ENCODE results near the gene EFEMP2.

The EFEMP2 gene

DNA sequence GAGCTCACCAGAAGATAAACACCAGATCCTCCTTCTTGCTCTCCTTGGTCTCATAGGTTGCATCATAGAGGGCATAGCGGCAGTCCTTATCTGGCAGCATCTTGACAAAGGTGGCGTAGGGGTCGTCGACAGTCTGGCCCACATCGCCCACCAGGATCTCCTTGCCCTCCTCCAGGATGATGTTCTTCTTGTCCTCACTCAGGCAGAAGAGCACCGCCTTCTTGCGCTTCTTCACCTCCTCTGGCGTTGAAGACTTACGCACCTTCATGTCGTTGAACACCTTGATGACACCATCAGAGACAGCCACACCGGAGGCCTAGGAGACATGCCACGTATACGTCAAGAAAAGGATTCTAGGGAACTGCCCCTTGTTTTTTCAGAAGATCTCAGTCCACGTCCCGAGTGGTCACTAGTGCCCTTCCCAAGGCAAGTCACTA, 16.7 kb downstream of the EFEMP2 start:
- no peak for TF ChIP-seq CTCF (conservative IDR thresholded peaks at IDR 0.05; ENCODE audit: low read depth, low read length)
- peak overlapping the region; percentile 92 for H3K4me3 ChIP-seq (ENCODE audit: low read depth, low read length)

DNA sequence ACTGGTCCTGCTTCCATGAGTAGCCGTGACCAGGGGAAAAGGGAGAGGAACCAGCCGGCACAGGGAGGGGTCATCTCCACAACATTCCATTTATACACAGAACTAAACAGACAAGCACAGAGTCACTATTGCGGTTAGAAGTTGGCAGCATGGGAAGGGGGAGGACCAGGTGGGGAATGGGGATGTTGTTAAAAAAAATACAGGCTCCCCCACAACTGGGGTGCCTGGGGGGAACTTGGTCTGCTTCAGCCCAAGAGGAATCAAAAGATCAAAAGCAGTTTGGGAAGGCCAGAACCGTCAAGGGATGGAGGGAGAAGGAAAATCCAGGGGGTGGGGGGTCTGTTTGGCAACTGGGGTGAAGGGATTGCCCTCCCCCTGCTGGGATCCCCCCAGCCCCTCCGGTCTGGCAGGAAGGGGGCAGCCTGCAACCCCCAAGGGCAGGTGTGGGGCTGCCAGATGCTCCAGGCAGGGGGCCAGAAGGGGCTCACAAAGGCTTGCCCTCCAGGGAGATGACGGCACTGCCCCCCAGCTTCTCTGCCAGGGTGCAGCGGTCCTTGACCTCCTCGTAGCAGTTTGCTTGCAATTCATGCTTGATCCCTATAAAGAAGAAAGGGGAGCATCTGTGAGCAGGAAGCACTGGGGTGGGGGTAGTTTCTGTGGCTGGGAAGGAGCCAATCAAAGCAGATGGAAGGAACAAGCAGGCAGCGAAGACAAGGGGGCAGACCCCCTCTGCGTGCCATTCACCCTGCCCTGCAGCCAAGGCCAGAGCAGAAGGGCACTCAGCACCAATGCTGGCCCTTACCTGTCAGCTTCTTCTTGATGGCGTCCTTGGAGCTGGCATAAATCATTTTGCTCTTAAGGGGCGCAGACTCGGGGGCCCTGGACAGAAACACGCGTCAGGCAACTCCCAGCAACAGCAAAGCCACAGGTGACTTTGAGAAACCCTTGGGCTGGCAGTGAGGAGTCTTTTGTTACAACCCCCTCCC, 17.5 kb downstream of the EFEMP2 start:
- H3K4me3 ChIP-seq (ENCODE audit: low read depth, low read length): no peak overlapping the region
- no peak for TF ChIP-seq CTCF (conservative IDR thresholded peaks at IDR 0.05; ENCODE audit: low read depth, low read length)
- DNase-seq (ENCODE audit: low read depth): no peak

More for the DNA sequence above, 16.7 kb downstream of the EFEMP2 start:
- no peak for DNase-seq (ENCODE audit: low read depth)

GRCh38 chr11:65854161-65854592, 18.4 kb downstream of the EFEMP2 start:
- DNase-seq (ENCODE audit: low read depth): no peak
- TF ChIP-seq CTCF (conservative IDR thresholded peaks at IDR 0.05; ENCODE audit: low read depth, low read length): no peak
- H3K4me3 ChIP-seq (ENCODE audit: low read depth, low read length): no peak overlapping the region

GRCh38 chr11:65853246-65853979, 19.2 kb downstream of the EFEMP2 start:
- DNase-seq (ENCODE audit: low read depth): no peak
- no peak overlapping the region for H3K4me3 ChIP-seq (ENCODE audit: low read depth, low read length)
- peak; percentile 30 for TF ChIP-seq CTCF (conservative IDR thresholded peaks at IDR 0.05; ENCODE audit: low read depth, low read length)

- H3K4me3 ChIP-seq (ENCODE audit: low read depth, low read length): no peak overlapping the region
- DNase-seq (ENCODE audit: low read depth): peak; percentile 10
- no peak for TF ChIP-seq CTCF (conservative IDR thresholded peaks at IDR 0.05; ENCODE audit: low read depth, low read length)
Measured at GRCh38 chr11:65852508-65853245, 19.9 kb downstream of the EFEMP2 start.

DNA sequence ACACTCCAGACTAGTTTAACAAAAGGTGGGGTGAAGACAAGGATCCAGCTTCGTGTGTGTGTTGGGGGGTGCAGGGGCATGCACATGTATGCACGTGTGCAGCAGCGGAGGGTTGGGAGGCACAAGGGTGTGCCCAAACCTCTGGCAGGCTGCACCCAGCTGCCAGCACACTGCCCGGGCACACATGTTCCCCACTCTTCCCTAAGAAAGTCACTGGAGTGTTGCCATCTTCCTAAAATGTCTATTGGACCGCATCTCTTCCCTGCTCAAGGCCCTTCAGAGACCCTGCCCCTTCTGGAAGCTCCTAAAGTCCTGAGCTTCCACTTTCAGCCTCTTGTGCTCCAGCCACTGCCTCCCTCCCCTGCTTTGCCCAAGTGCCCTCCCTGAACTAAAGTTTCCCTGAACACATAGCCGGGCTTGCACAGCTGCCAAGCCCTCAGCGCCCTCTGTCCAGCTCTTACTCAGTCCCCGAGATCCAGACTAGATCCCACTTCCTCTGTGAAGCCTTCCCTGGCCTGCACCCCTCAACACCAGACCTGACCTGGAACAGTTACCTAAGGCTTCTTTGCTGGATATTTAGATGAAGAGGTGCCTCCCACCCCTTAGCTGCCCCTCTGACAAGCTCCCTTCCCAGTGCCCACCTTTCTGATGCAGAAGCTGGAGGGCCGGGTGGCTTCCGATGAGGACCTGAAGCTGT, 20.6 kb downstream of the EFEMP2 start:
- DNase-seq (ENCODE audit: low read depth): peak; percentile 5
- no peak overlapping the region for H3K4me3 ChIP-seq (ENCODE audit: low read depth, low read length)
- TF ChIP-seq CTCF (conservative IDR thresholded peaks at IDR 0.05; ENCODE audit: low read depth, low read length): no peak

Measured in choroid plexus epithelial cell (primary cell).